GM18873 (cell line): ENCODE measurements around the gene TBL3.

Source experiments
- ATAC-seq: cut with Tn5 transposase; IDR thresholded peaks from one replicate; pipeline ENCODE4 v1.9.1; 2021; ENCODE audit warnings: mild to moderate bottlenecking, moderate library complexity, moderate number of reproducible peaks; ENCODE audit not compliant: unreplicated experiment, low FRiP score

TBL3 gene

DNA sequence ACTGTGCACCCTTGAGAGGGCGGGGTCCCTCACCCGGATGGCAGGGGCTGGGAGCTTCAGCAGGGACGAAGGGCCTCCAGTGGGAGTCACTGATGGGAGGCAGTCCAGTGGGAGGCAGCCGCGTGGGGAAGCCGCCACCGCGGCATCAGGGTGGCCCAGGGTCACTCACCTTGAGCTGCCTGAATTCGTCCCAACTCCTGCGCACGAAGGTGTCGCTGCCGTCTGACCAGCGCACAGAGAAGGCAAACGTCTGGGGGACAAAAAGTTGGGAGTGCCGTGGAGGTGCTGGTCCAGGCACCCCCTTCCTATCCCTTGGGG lies 8.9 kb downstream of the TBL3 start:
- no peak for ATAC-seq

DNA sequence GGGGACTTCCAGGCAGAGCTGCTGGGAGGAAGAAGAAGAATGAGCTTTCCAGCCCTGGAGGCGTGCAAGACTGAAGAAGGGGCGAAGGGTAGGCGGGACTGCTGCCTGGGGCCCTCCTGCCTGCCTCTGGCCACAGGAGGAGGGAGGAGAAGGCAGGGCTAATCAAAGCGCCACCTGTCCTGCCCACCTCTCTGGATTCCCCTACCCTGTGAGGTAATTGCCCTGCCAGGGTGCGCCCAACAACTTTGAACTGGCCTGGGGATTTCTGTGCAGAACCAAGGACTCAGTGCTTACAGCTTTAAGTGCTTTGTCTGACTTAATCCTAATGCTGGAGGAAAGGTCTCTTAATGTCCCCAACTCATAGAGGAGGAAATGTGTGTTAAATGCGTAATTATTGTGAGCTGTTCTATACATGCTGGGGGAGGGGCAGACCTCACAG lies 9.6 kb downstream of the TBL3 start, which contains the start of gene NOXO1:
NOXO1 (minus strand) TSS at position 72 of the 439 bp plus-strand sequence. CDS start 290 bp downstream, outside the sequence.
- no peak for ATAC-seq

DNA sequence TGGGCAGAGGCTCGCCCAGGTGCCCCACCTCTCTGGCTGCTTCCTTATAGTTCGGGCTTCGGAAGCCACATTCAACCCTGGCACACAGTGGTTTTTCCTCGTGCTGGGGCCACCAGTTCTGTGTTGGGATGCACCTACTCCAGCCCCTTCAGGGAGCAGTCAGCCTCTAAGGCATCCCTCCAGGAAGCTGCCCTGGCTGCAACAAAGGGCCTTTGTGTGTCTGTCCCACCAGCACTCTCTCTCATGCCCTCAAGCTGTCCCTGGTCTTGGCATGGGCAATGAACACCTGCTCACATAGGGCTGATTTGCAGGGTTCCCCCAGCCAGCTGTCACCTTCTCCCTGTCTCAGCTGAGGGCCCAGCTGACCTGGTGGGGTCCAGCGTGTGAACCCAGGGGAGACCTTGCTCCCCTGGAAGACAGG lies 10.2 kb downstream of the TBL3 start:
- no peak for ATAC-seq

DNA sequence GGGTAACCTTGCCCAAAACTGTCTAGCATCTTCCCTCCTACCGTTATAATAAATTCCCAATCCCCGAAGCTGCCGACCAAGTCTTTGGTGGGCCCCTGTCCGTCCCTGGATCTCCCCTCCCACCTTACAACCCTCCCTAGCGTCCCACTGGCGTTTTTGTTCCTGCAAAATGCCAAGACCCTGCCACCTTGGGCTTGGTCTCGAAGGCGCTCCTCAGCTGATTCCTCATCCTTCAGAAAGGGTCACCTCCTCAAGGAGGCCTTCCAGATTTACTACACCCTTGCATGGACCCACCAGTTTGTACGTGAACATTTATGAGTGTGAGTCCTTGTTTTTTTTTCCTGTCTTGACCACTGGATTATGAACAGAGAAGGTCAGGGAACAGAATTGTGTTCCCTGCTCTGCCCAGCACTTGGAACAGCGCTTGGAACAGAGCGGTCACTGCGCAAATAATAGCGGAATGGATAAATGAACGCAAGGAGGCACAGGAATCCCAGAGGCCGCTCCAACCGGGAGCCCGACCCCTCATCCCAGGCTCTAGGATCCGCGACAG lies 11.2 kb downstream of the TBL3 start:
- ATAC-seq = no peak

DNA sequence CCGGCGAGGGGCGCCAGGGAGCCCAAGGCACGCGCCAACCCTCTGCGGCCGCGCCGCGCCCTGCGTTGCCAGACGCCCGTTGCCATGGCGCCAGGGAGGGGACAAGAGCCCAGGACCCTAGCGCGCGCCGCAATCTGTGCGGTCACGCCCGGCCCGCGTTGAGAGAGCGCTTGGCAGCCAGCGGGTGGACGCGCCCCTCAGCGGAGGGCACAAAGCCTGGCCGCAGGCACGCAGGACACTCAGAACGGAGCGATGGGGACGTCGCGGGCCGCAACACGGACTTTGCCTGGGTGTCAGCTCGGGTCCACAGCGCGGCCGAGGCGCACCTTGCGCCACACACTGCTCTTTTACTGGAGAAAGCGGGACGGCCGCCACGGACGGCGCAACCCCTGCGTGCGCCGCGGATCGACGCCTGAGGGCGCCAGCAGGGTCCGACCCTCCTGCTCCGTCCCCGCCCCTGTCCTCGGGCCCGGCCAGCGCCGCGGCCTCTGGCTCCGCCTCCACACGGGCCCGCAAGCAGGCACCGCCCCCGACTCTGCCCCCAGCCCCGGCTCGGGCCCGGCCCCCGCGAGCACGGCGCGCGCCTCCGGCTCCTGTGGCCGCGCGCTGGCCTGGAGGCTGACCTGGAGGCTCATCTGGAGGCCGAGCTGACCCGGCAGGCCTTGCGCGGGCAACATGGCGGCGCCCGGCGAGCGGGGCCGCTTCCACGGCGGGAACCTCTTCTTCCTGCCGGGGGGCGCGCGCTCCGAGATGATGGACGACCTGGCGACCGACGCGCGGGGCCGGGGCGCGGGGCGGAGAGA lies 11.9 kb downstream of the TBL3 start, which contains the start of gene GFER:
GFER (plus strand) TSS at position 650 of the 803 bp plus-strand sequence; CDS start at position 676, 26 bp downstream.
- ATAC-seq = peak; percentile 53

DNA sequence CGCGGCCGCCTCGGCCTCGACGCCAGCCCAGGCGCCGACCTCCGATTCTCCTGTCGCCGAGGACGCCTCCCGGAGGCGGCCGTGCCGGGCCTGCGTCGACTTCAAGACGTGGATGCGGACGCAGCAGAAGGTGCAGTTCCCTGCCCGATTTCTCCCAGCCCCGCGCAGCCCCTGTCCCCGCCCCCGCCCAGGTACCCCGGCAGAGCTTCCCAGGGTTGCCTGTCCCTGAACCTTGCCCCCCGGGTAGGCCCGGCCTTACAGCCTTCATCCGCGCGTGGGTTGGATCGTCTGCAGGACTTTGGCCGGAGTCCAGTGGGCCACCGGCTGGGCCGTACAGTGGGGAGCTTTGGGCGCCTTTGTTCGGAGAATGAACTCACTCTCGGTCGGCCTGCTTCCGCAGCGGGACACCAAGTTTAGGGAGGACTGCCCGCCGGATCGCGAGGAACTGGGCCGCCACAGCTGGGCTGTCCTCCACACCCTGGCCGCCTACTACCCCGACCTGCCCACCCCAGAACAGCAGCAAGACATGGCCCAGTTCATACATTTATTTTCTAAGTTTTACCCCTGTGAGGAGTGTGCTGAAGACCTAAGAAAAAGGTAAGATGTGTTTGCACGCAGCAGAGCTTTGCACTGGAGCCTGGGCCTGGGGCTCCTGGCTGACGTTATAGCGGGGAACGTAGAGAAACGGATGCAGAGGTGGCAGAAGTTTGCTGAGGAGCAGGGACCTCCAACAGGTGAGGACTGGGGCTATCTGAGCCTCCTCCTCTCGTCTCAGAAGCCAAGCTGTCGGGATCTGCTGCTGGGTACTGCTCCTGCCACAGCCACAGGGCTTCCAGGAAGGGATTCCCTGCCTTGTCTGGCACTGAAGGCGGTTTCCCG lies 12.7 kb downstream of the TBL3 start:
- no peak for ATAC-seq

DNA sequence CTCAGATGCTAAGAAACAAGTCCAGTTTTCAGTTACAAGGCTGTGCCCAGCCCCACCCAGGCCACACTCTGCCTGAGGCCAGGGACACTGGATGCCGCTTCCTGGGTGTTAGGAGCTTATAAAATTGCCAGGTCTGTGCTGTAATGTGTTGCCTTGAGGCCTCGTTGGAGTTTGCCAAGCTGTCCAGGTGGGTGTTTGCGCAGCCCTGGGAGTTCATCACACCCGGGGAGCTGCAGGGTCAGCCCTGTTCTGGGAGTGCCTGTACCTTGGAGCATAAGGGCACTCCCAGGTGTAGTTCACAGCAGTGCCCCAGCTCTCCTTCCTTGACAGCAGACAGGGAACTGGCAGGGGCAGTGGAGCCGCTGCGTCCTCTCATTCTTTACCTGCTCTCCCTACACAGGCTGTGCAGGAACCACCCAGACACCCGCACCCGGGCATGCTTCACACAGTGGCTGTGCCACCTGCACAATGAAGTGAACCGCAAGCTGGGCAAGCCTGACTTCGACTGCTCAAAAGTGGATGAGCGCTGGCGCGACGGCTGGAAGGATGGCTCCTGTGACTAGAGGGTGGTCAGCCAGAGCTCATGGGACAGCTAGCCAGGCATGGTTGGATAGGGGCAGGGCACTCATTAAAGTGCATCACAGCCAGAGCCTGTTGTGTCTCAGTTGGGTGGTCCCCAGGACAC lies 13.8 kb downstream of the TBL3 start:
- ATAC-seq = no peak

DNA sequence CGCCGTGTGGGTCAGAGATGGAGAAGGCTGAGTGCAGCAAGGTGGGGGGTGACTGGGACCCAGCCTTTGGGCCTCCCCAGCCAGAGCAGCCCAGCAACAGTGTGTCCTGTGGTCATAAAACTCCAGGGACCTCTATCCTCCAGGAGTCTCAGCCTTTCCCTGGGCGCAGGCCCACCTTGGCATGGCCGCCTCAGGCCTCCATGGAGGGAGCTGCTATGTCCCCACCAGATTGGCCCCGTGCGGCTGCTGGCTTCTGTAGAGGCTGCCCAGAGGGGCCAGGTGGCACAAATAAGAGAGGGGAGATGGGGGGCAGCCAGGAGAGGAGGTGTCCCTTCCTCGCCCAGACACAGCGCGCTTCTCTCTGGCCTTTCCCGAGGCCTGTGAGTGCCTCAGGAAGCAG lies 15.3 kb downstream of the TBL3 start:
- ATAC-seq = no peak

DNA sequence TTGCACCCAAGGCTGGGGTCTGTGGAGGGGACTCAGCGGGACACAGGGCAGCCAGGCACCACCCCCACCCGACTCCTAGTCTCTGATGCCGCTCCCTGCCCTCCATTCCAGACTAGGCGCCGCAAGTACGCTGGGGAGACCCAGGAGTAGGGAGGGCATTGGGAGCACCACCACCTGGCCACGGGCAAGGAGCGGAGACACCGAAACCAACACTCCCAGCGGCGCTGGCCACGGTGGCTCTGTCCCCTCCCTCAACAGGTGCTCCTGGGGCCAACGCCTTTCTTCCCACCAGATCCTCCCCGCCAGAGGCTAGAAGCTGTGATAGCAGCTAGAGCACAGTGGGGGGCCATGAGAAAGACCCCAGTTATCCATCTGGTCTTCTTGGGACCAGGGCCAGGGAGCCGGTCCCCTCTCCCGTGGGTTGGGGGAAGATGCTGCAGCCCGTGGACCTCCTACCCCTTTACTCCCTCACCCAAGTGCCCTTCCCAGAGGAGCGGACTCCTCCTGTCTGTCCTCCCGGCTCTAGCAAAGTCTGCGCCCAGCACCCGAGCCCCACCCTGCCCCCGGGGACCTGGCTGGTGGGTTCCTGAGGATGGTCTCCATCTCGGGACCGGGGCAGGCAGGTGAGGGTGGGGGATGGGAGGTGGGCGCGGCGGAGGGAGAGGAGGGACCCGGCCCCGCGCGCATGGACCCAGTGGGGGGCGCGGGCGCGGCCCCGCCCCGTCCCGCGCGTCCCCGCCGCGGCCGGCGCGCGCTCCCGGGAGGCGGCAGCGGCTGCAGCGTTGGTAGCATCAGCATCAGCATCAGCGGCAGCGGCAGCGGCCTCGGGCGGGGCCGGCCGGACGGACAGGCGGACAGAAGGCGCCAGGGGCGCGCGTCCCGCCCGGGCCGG lies 17.6 kb downstream of the TBL3 start, which contains the start of gene SYNGR3:
SYNGR3 (plus strand) TSS at position 762 of the 892 bp plus-strand sequence. CDS start 133 bp downstream, outside the sequence.
- ATAC-seq = no peak

DNA sequence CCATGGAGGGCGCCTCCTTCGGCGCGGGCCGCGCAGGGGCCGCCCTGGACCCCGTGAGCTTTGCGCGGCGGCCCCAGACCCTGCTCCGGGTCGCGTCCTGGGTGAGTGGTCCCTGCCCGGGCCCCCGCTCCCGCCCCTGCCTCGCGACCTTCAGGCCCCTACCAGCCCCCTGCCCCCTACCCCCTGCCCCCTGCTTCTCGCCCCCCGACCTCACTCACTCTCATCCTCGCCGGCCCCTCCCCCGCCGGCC lies 18.2 kb downstream of the TBL3 start:
- ATAC-seq = no peak

DNA sequence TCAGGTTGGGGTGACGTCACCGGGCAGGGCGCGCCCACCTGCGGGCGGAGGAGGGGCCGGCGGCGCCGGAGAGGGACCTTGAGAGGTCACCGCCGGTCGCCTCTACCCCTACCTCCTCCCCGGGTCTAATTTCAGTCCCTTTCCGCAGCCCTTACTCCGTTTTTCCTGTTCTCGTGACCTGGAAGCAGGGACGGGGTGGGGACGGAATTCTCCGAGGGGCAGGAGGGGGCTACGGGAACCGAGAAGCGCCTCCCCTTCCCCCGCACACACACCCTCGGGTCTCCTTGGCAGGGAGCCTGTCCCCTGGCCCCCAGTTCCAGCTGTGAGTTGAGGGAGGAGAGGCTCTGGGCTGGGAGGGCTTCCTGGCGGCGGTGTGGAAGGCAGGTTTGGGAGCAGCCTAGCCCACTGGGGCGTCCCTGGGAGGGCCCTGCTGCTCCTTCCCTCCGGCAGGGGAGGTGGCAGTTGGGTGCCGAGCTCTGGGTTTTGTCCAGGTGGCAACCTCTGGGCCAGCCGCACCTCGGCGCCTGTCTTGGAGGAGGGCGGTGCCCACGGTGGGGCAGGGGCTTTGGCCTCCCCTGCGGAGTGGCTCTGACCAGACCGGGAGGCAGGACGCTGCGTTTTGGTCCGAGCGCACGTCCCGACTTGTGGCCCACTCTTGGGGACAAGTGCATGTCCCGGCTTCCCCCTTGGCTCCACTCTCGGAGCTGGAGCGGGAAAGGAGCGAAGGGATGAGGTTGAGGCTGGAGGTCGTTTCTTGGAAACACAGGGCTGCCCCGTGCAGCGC lies 18.7 kb downstream of the TBL3 start:
- ATAC-seq = no peak

DNA sequence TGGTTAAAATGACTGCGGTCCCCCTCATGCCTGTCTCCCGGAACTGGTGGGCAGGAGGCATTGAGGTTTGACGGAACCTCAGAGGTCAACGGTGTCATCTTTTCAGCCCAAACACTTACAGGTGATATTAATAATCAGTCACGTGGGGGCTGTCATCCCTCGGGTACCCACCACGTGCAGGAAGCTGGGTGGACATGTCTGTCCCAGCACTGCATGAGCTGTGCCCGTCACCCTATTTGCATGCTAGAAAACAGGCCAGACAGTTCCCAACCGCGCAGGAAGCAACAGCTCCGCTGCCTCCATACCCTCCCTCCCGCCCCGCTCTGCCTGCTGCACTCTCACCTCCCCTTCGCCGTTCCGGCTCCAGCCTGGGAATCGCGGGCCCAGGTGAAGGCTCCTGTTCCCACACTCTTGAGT lies 19.3 kb downstream of the TBL3 start:
- peak; percentile 43 for ATAC-seq

DNA sequence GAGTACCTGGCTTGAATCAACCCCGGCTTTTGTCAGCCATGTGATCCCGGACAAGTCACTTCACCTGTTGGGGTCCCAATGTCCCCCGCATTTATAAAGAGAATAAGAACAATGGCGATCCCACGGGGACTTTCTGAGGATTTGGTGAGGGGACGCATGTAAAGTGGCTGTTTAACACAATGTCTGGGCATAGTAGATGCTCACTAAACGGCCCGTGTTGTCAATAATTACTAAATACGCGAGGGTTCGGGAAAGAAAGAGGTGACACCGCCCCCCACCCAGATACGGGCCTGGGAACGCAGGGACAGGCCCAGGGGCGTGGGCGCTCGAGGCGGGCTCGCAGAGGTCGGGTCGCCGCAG lies 19.7 kb downstream of the TBL3 start:
- no peak for ATAC-seq

DNA sequence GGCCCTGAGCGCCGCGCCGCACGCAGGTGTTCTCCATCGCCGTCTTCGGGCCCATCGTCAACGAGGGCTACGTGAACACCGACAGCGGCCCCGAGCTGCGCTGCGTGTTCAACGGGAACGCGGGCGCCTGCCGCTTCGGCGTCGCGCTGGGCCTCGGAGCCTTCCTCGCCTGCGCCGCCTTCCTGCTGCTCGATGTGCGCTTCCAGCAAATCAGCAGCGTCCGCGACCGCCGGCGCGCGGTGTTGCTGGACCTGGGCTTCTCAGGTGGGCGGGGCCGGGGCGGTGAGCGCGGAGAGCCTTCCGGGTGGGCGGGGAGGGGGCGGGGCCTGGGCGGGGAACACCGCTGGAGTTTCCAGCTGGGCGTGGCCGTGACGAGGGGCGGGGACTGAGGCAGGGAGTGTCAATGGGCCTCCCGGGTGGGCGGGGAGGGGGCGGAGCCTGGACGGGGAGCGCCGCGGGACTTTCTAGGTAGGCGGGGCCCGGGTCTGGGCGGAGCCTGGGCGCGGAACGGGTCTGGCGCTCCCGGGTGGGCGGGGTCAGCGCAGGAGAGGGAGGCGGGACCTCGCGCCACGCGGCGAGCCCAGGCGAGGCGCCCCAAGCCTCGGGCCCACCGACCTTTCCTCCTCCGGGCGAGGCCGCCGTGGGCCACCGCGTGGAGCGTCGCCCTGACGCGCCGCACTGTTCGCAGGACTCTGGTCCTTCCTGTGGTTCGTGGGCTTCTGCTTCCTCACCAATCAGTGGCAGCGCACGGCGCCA lies 20.3 kb downstream of the TBL3 start:
- no peak for ATAC-seq

DNA sequence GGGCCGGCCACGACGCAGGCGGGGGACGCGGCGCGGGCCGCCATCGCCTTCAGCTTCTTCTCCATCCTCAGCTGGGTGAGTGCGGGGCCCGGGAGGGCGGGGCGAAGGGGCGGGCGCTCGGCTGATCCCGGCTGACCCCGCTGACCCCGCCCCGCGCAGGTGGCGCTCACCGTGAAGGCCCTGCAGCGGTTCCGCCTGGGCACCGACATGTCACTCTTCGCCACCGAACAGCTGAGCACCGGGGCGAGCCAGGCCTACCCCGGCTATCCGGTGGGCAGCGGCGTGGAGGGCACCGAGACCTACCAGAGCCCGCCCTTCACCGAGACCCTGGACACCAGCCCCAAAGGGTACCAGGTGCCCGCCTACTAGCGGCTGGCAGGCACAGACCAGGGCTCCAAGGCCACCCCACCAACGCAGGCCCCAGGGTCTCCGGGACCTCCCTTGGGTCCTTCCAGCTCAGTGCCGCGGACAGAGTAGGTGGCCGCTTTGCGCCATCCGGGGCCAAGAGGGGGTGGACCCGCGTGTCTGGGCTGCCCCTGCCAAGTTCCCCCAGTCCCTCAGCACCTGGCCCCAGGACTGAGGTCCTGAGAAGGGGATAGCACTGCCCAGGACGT lies 21.0 kb downstream of the TBL3 start:
- ATAC-seq = no peak

DNA sequence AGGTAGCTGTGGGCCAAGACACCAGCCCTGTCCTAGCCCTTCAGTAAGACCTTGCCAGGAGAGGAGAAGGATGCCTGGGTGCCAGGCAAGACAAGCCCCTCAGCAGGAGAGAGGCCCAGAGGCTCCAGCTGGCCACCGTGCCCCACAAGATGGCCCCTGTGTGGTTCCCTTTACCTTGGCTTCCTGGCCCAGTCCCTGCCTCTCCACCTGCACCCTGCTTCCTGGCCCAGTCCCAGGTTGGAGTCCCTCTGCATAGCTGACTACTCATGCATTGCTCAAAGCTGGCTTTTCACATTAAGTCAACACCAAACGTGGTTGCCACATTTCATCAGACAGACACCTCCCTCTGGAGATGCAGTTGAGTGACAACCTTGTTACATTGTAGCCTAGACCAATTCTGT lies 21.9 kb downstream of the TBL3 start:
- no peak for ATAC-seq

DNA sequence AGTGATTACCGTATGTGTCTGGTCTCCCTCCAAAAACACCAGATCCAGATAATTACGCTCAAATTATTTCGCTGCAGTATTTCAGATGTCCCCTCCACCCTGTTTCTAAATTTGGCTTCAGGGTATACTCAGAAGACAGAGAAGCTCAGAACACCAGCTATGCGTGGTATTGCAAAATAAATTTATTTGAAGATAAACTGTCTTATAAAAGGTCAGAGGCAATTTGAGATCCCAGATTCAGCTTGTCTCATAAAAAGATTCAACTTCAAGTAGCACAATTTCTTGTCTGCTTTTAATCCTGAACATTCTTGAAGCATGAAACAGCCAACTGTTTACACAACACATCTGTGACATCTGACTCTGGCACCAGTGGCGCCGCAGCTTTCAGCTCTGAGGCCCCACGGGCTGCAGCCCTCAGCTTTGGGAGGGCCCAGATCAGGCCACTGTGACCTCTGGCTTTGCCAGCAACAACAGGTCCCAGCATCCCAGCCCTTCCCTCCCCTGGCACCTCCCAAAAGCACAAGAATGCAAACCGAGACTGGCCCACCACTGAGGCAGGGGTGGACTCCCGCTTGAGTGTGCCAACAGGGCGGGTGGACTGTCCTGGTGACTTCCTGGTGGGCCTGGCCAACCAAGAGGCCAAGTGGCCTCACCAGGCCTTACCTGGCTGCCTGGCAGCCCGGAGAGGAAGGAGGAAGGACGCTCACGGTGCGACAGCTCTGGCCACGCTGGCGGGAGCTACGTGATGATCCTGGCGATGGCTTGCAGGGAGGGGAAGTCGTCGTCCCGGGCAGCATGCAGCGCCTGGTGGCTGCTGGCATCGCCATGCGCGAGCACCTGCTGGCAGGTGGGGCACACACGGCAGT lies 25.9 kb downstream of the TBL3 start:
- ATAC-seq = no peak
